GM12874 (cell line): Measurements from ENCODE around the gene CRTC2.

Source experiments
- CTCF ChIP-seq: IDR thresholded peaks from 2 replicates; pipeline ENCODE4 v1.5.1; 2011; ENCODE audit warnings: low read depth, mild to moderate bottlenecking, control low read depth, low read length, moderate library complexity; ENCODE audit not compliant: insufficient read depth

Gene CRTC2

GRCh38 chr1:153919876-153920852 is 38.2 kb downstream of the CRTC2 start:
- TF ChIP-seq CTCF, result peak; percentile 30; the same call in 1 of the 2 replicates

- TF ChIP-seq CTCF, result no peak
These were observed 42.1 kb downstream of the CRTC2 start for GRCh38 chr1:153916297-153916696.

GRCh38 chr1:153912349-153912748 is 46.1 kb downstream of the CRTC2 start:
- no peak for TF ChIP-seq CTCF

GRCh38 chr1:153908071-153908470 is 50.3 kb downstream of the CRTC2 start:
- no peak for TF ChIP-seq CTCF

- no peak for TF ChIP-seq CTCF
These were observed 51.3 kb downstream of the CRTC2 start for GRCh38 chr1:153907134-153907533.

GRCh38 chr1:153906396-153906795 is 52.0 kb downstream of the CRTC2 start:
- no peak for TF ChIP-seq CTCF

GRCh38 chr1:153903841-153904455 is 54.5 kb downstream of the CRTC2 start:
- no peak for TF ChIP-seq CTCF
